ENCODE results near the gene ENAH. TPM values are rescaled to one million over a fixed set of nuclear protein-coding genes. Genes with fewer than 3 reads are reported as not detected.
A peak's percentile ranks its signal among the peaks of the same experiment; 100 is the strongest.
"Not testable (repeated sequence)": the region's sequence is repeated elsewhere in the genome, so short reads cannot be mapped to it uniquely, and the experiment has no call there.

ENAH gene
- total and polyA plus RNA-seq, 12 donors: 12.4 to 201 (median 99.8) TPM

GRCh38 chr1:225699336-225699735, 46.4 kb upstream of the ENAH start:
- Histone ChIP-seq H3K4me1 (peaks cover 5 to 47% (median 32%) of the 10 kb centered on the region in 9 donors), H3K27ac (peak overlapping the region in 3 of 10 donors; percentile 3 to 65 (median 17)), H3K9me3 (no peaks in the 10 kb centered on the region), H3K4me3 (no peak overlapping the region), H3K27me3 (no peaks in the 10 kb centered on the region), H3K36me3 (no peaks in the 10 kb centered on the region)
- 46 to 49% methylated on average over 2 of the region's 2 CpGs for WGBS, 2 donors
- no peak for ATAC-seq
- intact Hi-C loops (cut with DNase I): loop anchor here in 1 of 10 donors (5.0 kb wide), 2 partner anchors 38 to 73 kb away; no protein-coding TSS in a partner anchor
- no peak for TF ChIP-seq CTCF (IDR thresholded peaks at IDR 0.05)
- DNase-seq: no peak

GRCh38 chr1:225698194-225698593, 45.3 kb upstream of the ENAH start:
- intact Hi-C loops (cut with DNase I): loop anchor here in 1 of 10 donors (5.0 kb wide), 2 partner anchors 39 to 74 kb away; no protein-coding TSS in a partner anchor
- 97 to 98% methylated on average over 4 of the region's 4 CpGs for WGBS, 2 donors
- not testable (repeated sequence) for H3K4me3 ChIP-seq, ATAC-seq, DNase-seq, H3K36me3 ChIP-seq, H3K27ac ChIP-seq, H3K9me3 ChIP-seq, H3K27me3 ChIP-seq
- H3K4me1 ChIP-seq: peaks cover 10 to 59% (median 43%) of the 10 kb centered on the region in 9 donors

- H3K36me3 ChIP-seq: no peaks in the 10 kb centered on the region
- TF ChIP-seq CTCF (IDR thresholded peaks at IDR 0.05): no peak
- WGBS, 2 donors: 53 to 58% methylated on average over 4 of the region's 4 CpGs
- peak; percentile 23 to 47 for DNase-seq
- peak in 3 of 8 donors; percentile 25 to 38 (median 29) for ATAC-seq
- intact Hi-C loops (cut with DNase I): loop anchor here in 1 of 10 donors (5.0 kb wide), 2 partner anchors 40 to 75 kb away; no protein-coding TSS in a partner anchor
- no peak overlapping the region for H3K4me3 ChIP-seq
- H3K9me3 ChIP-seq: no peaks in the 10 kb centered on the region
- H3K4me1 ChIP-seq: peaks cover 14 to 66% (median 51%) of the 10 kb centered on the region in 9 donors
- H3K27me3 ChIP-seq: no peaks in the 10 kb centered on the region
- peak overlapping the region in 4 of 10 donors; percentile 13 to 52 (median 18) for H3K27ac ChIP-seq
These were observed 44.5 kb upstream of the ENAH start for GRCh38 chr1:225697428-225697827.

GRCh38 chr1:225695578-225696337, 42.8 kb upstream of the ENAH start:
- DNase-seq: no peak
- TF ChIP-seq CTCF (IDR thresholded peaks at IDR 0.05): no peak
- peak in 1 of 8 donors; percentile 16 for ATAC-seq
- Histone ChIP-seq H3K27ac (peak overlapping the region in 5 of 10 donors; percentile 6 to 86 (median 69)), H3K9me3 (no peaks in the 10 kb centered on the region), H3K36me3 (no peaks in the 10 kb centered on the region), H3K4me1 (peaks cover 14 to 83% (median 62%) of the 10 kb centered on the region in 9 donors), H3K27me3 (no peaks in the 10 kb centered on the region), H3K4me3 (no peak overlapping the region)
- intact Hi-C loops (cut with DNase I): loop anchor here in 2 of 10 donors (2.0 to 5.0 kb wide), 4 partner anchors 42 to 77 kb away; partner anchors contain the start of gene ENAH (in 1 of the 2)
- WGBS, 2 donors: 65 to 68% methylated on average over 6 of the region's 6 CpGs
